ENCODE results near the gene TBX4. TPM values are rescaled to one million over a fixed set of nuclear protein-coding genes. Genes with fewer than 3 reads are reported as not detected.

The TBX4 gene
- polyA plus RNA-seq, 2 donors = 0.01 TPM; not detected in 1

GRCh38 chr17:61412860-61413660 is 39.2 kb upstream of the TBX4 start:
- Histone ChIP-seq H3K4me3 (ENCODE audit: low read depth in 1 of 2, low read length in 2 of 2) (peak overlapping the region; percentile 50 to 60), H3K27ac (ENCODE audit: low read depth in 2 of 2, low read length in 1 of 2) (peak overlapping the region; percentile 41 to 65), H3K27me3 (ENCODE audit: control insufficient read depth in 1 of 2, insufficient read depth in 2 of 2, low read length in 2 of 2) (peaks cover 0 to 4% of the 10 kb centered on the region in 2 donors), H3K36me3 (ENCODE audit: control insufficient read depth in 2 of 2, insufficient read depth in 2 of 2, low read length in 1 of 2) (no peaks in the 10 kb centered on the region), H3K9me3 (ENCODE audit: control insufficient read depth in 2 of 2, insufficient read depth in 1 of 2, low read depth in 1 of 2, low read length in 1 of 2) (no peaks in the 10 kb centered on the region), H3K4me1 (ENCODE audit: control insufficient read depth in 2 of 2, insufficient read depth in 2 of 2, low read length in 1 of 2) (peaks cover 0 to 9% of the 10 kb centered on the region in 2 donors)
- WGBS, 2 donors = 15 to 18% methylated on average over 33 to 38 of the region's 38 CpGs

- Histone ChIP-seq H3K9me3 (ENCODE audit: control insufficient read depth in 2 of 2, insufficient read depth in 1 of 2, low read depth in 1 of 2, low read length in 1 of 2) (no peaks in the 10 kb centered on the region), H3K27me3 (ENCODE audit: control insufficient read depth in 1 of 2, insufficient read depth in 2 of 2, low read length in 2 of 2) (no peaks in the 10 kb centered on the region), H3K36me3 (ENCODE audit: control insufficient read depth in 2 of 2, insufficient read depth in 2 of 2, low read length in 1 of 2) (no peaks in the 10 kb centered on the region), H3K4me3 (ENCODE audit: low read depth in 1 of 2, low read length in 2 of 2) (no peak overlapping the region), H3K4me1 (ENCODE audit: control insufficient read depth in 2 of 2, insufficient read depth in 2 of 2, low read length in 1 of 2) (peaks cover 0 to 9% of the 10 kb centered on the region in 2 donors), H3K27ac (ENCODE audit: low read depth in 2 of 2, low read length in 1 of 2) (no peak overlapping the region)
- WGBS, 2 donors = 87 to 89% methylated on average over 8 of the region's 8 CpGs
Measured at GRCh38 chr17:61413661-61414126, 38.5 kb upstream of the TBX4 start.

- H3K4me1 ChIP-seq (ENCODE audit: control insufficient read depth in 2 of 2, insufficient read depth in 2 of 2, low read length in 1 of 2) = peaks cover 0 to 9% of the 10 kb centered on the region in 2 donors
- H3K36me3 ChIP-seq (ENCODE audit: control insufficient read depth in 2 of 2, insufficient read depth in 2 of 2, low read length in 1 of 2) = no peaks in the 10 kb centered on the region
- no peaks in the 10 kb centered on the region for H3K9me3 ChIP-seq (ENCODE audit: control insufficient read depth in 2 of 2, insufficient read depth in 1 of 2, low read depth in 1 of 2, low read length in 1 of 2)
- no peak overlapping the region for H3K27ac ChIP-seq (ENCODE audit: low read depth in 2 of 2, low read length in 1 of 2)
- WGBS, 2 donors = 54 to 68% methylated on average over 16 of the region's 16 CpGs
- H3K27me3 ChIP-seq (ENCODE audit: control insufficient read depth in 1 of 2, insufficient read depth in 2 of 2, low read length in 2 of 2) = no peaks in the 10 kb centered on the region
- no peak overlapping the region for H3K4me3 ChIP-seq (ENCODE audit: low read depth in 1 of 2, low read length in 2 of 2)
Measured at GRCh38 chr17:61414141-61414935, 37.9 kb upstream of the TBX4 start.

GRCh38 chr17:61414936-61415251 is 37.3 kb upstream of the TBX4 start:
- no peaks in the 10 kb centered on the region for H3K36me3 ChIP-seq (ENCODE audit: control insufficient read depth in 2 of 2, insufficient read depth in 2 of 2, low read length in 1 of 2)
- no peak overlapping the region for H3K27ac ChIP-seq (ENCODE audit: low read depth in 2 of 2, low read length in 1 of 2)
- no peaks in the 10 kb centered on the region for H3K9me3 ChIP-seq (ENCODE audit: control insufficient read depth in 2 of 2, insufficient read depth in 1 of 2, low read depth in 1 of 2, low read length in 1 of 2)
- H3K4me3 ChIP-seq (ENCODE audit: low read depth in 1 of 2, low read length in 2 of 2) = no peak overlapping the region
- H3K27me3 ChIP-seq (ENCODE audit: control insufficient read depth in 1 of 2, insufficient read depth in 2 of 2, low read length in 2 of 2) = no peaks in the 10 kb centered on the region
- WGBS, 2 donors = 78 to 82% methylated on average over 5 of the region's 5 CpGs
- H3K4me1 ChIP-seq (ENCODE audit: control insufficient read depth in 2 of 2, insufficient read depth in 2 of 2, low read length in 1 of 2) = peaks cover 0 to 9% of the 10 kb centered on the region in 2 donors

- peaks cover 0 to 9% of the 10 kb centered on the region in 2 donors for H3K4me1 ChIP-seq (ENCODE audit: control insufficient read depth in 2 of 2, insufficient read depth in 2 of 2, low read length in 1 of 2)
- H3K27me3 ChIP-seq (ENCODE audit: control insufficient read depth in 1 of 2, insufficient read depth in 2 of 2, low read length in 2 of 2) = no peaks in the 10 kb centered on the region
- H3K27ac ChIP-seq (ENCODE audit: low read depth in 2 of 2, low read length in 1 of 2) = no peak overlapping the region
- H3K36me3 ChIP-seq (ENCODE audit: control insufficient read depth in 2 of 2, insufficient read depth in 2 of 2, low read length in 1 of 2) = no peaks in the 10 kb centered on the region
- H3K9me3 ChIP-seq (ENCODE audit: control insufficient read depth in 2 of 2, insufficient read depth in 1 of 2, low read depth in 1 of 2, low read length in 1 of 2) = no peaks in the 10 kb centered on the region
- WGBS, 2 donors = 92 to 93% methylated on average over 6 of the region's 6 CpGs
- H3K4me3 ChIP-seq (ENCODE audit: low read depth in 1 of 2, low read length in 2 of 2) = no peak overlapping the region
Measured at GRCh38 chr17:61415374-61416210, 36.6 kb upstream of the TBX4 start.

- Histone ChIP-seq H3K36me3 (ENCODE audit: control insufficient read depth in 2 of 2, insufficient read depth in 2 of 2, low read length in 1 of 2) (no peaks in the 10 kb centered on the region), H3K27ac (ENCODE audit: low read depth in 2 of 2, low read length in 1 of 2) (peak overlapping the region in 1 of 2 donors; percentile 30), H3K27me3 (ENCODE audit: control insufficient read depth in 1 of 2, insufficient read depth in 2 of 2, low read length in 2 of 2) (no peaks in the 10 kb centered on the region), H3K4me1 (ENCODE audit: control insufficient read depth in 2 of 2, insufficient read depth in 2 of 2, low read length in 1 of 2) (peaks cover 0 to 9% of the 10 kb centered on the region in 2 donors), H3K9me3 (ENCODE audit: control insufficient read depth in 2 of 2, insufficient read depth in 1 of 2, low read depth in 1 of 2, low read length in 1 of 2) (no peaks in the 10 kb centered on the region), H3K4me3 (ENCODE audit: low read depth in 1 of 2, low read length in 2 of 2) (no peak overlapping the region)
- 84 to 88% methylated on average over 6 of the region's 6 CpGs for WGBS, 2 donors
Measured at GRCh38 chr17:61416211-61416539, 36.0 kb upstream of the TBX4 start.

- peaks cover 0 to 6% of the 10 kb centered on the region in 2 donors for H3K4me1 ChIP-seq (ENCODE audit: control insufficient read depth in 2 of 2, insufficient read depth in 2 of 2, low read length in 1 of 2)
- H3K27ac ChIP-seq (ENCODE audit: low read depth in 2 of 2, low read length in 1 of 2) = peak overlapping the region; percentile 30 to 51
- no peaks in the 10 kb centered on the region for H3K36me3 ChIP-seq (ENCODE audit: control insufficient read depth in 2 of 2, insufficient read depth in 2 of 2, low read length in 1 of 2)
- no peaks in the 10 kb centered on the region for H3K9me3 ChIP-seq (ENCODE audit: control insufficient read depth in 2 of 2, insufficient read depth in 1 of 2, low read depth in 1 of 2, low read length in 1 of 2)
- H3K4me3 ChIP-seq (ENCODE audit: low read depth in 1 of 2, low read length in 2 of 2) = no peak overlapping the region
- H3K27me3 ChIP-seq (ENCODE audit: control insufficient read depth in 1 of 2, insufficient read depth in 2 of 2, low read length in 2 of 2) = no peaks in the 10 kb centered on the region
- WGBS, 2 donors = 22% methylated on average over 43 of the region's 43 CpGs
Measured at GRCh38 chr17:61416540-61417363, 35.5 kb upstream of the TBX4 start.

- no peak overlapping the region for H3K27ac ChIP-seq (ENCODE audit: low read depth in 2 of 2, low read length in 1 of 2)
- no peaks in the 10 kb centered on the region for H3K27me3 ChIP-seq (ENCODE audit: control insufficient read depth in 1 of 2, insufficient read depth in 2 of 2, low read length in 2 of 2)
- peaks cover 0 to 6% of the 10 kb centered on the region in 2 donors for H3K4me1 ChIP-seq (ENCODE audit: control insufficient read depth in 2 of 2, insufficient read depth in 2 of 2, low read length in 1 of 2)
- no peaks in the 10 kb centered on the region for H3K9me3 ChIP-seq (ENCODE audit: control insufficient read depth in 2 of 2, insufficient read depth in 1 of 2, low read depth in 1 of 2, low read length in 1 of 2)
- H3K4me3 ChIP-seq (ENCODE audit: low read depth in 1 of 2, low read length in 2 of 2) = no peak overlapping the region
- H3K36me3 ChIP-seq (ENCODE audit: control insufficient read depth in 2 of 2, insufficient read depth in 2 of 2, low read length in 1 of 2) = no peaks in the 10 kb centered on the region
- 90 to 92% methylated on average over 2 of the region's 2 CpGs for WGBS, 2 donors
Measured at GRCh38 chr17:61418449-61418848, 33.8 kb upstream of the TBX4 start.

All from esophagus (tissue), 2 donors.